OCI-LY3 (cell line): ENCODE data around the gene NUP93.
"Not testable (repeated sequence)": the region's sequence is repeated elsewhere in the genome, so short reads cannot be mapped to it uniquely, and the experiment has no call there.

Source experiments
- H2AFZ ChIP-seq: fragments of 200-600, 300-600 bp; shearing (Covaris generic); 2 replicates; pipeline ENCODE4 v1.6.0; 2014; ENCODE audit warnings: antibody characterized with exemption, low read depth, low read length
- H3K27ac ChIP-seq: fragments of 200-600, 300-600 bp; sonication (generic); 2 replicates; pipeline ENCODE4 v1.5.1; 2014; ENCODE audit warnings: mild to moderate bottlenecking, low read length, moderate library complexity, mixed read lengths
- H3K27me3 ChIP-seq: fragments of 200-600, 300-600 bp; sonication (generic); 2 replicates; pipeline ENCODE4 v1.6.1; 2014; ENCODE audit warnings: low read depth, low read length, mixed read lengths
- H3K36me3 ChIP-seq: fragments of 200-600, 300-600 bp; sonication (generic); replicated peaks from 2 replicates; pipeline ENCODE3; 2014; ENCODE audit warnings: low read depth, low read length, mixed read lengths
- H3K4me1 ChIP-seq: fragments of 300-600, 200-600 bp; sonication (generic); 2 replicates; pipeline ENCODE4 v1.6.1; 2014; ENCODE audit warnings: low read length, mixed read lengths
- H3K4me2 ChIP-seq: fragments of 200-600, 300-600 bp; sonication (generic); 2 replicates; pipeline ENCODE4 v1.6.1; 2014; ENCODE audit warnings: low read length, mixed read lengths
- H3K4me3 ChIP-seq: fragments of 300-600, 200-600 bp; sonication (generic); 2 replicates; pipeline ENCODE4 v1.5.1; 2014; ENCODE audit warnings: antibody characterized with exemption, mild to moderate bottlenecking, low read length, moderate library complexity
- H3K79me2 ChIP-seq: fragments of 300-600, 200-600 bp; shearing (Covaris generic); 2 replicates; pipeline ENCODE4 v1.6.1; 2014; ENCODE audit warnings: mild to moderate bottlenecking, low read length, mixed read lengths
- H3K9ac ChIP-seq: fragments of 300-600, 200-600 bp; shearing (Covaris generic); 2 replicates; pipeline ENCODE4 v1.6.0; 2014; ENCODE audit warnings: mild to moderate bottlenecking, low read length, moderate library complexity
- H3K9me3 ChIP-seq: fragments of 200-600, 300-600 bp; shearing (Covaris generic); 2 replicates; pipeline ENCODE4 v1.6.1; 2014; ENCODE audit warnings: low read length, mixed read lengths; ENCODE audit not compliant: insufficient read depth
- H4K20me1 ChIP-seq: fragments of 200-600, 300-600 bp; sonication (generic); 2 replicates; pipeline ENCODE4 v1.6.1; 2016; ENCODE audit warnings: low read length, mixed read lengths; ENCODE audit not compliant: insufficient read depth
- EZH2phosphoT487 ChIP-seq: fragments of 200-600 bp; shearing (Covaris generic); IDR thresholded peaks from 2 replicates; pipeline ENCODE4 v1.6.1; 2018; ENCODE audit warnings: antibody characterized with exemption, mixed run types, low read depth
- TF ChIP-seq, protein P1 (sequence below): fragments of 200-600, 300-600 bp; sonication (generic); IDR thresholded peaks from 2 replicates; pipeline ENCODE4 v1.5.1; 2014; ENCODE audit warnings: antibody characterized with exemption, low read length, low read depth

NUP93 gene

DNA sequence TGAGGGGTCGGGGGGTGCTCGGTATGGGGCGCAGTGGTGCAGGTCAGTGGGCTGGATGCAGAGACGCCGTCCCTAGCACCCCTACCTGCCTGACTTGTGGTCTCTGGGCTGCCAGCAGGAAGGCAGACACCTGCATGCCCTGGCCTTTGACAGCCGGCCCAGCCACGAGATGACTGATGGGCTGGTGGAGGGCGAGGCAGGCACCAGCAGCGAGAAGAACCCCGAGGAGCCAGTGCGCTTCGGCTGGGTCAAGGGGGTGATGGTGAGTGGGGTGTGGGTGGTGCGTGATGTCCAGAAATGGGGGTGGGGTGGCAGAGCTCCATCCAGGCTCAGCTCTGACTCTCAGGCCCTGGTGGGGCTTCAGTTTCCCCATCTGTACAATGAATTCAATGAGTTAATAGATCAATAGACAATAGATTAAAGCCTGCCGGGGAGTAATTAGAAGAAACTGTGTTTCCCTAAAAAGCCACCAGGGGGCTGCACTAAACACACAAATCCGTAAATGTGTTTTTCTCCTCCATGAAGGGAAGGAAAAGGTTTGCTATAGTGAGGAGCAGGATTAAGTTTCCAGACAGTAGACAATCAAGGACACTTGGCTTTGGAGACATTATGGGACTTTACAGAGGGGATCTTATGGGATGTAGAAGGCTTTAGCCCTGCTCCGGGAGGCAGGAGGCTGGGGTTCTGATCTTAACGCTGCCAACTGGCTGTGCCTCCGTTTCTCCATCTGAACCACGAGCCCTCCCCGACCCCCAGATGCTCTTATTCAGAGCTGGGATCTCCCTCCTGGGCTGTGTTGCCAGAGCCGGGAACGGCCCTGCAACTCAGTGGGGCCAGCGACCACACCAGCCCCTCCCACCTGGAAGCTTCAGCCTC lies 137.3 kb downstream of the NUP93 start:
- Histone ChIP-seq H3K27me3 (no peaks in the 10 kb centered on the region), H4K20me1 (no peaks in the 10 kb centered on the region), H2AFZ (peak overlapping the region; percentile 23; the same call in 1 of the 2 replicates), H3K36me3 (no peaks in the 10 kb centered on the region), H3K27ac (no peak overlapping the region; the same call in 1 of the 2 replicates), H3K9ac (peak overlapping the region; percentile 29; the same call in 1 of the 2 replicates), H3K79me2 (no peaks in the 10 kb centered on the region), H3K4me2 (peak overlapping the region; percentile 50), H3K4me1 (peaks cover 56% of the 10 kb centered on the region), H3K4me3 (peak overlapping the region; percentile 5; the same call in 1 of the 2 replicates), H3K9me3 (no peaks in the 10 kb centered on the region)
- no peak for TF ChIP-seq EZH2phosphoT487
- TF ChIP-seq, protein P1, sequence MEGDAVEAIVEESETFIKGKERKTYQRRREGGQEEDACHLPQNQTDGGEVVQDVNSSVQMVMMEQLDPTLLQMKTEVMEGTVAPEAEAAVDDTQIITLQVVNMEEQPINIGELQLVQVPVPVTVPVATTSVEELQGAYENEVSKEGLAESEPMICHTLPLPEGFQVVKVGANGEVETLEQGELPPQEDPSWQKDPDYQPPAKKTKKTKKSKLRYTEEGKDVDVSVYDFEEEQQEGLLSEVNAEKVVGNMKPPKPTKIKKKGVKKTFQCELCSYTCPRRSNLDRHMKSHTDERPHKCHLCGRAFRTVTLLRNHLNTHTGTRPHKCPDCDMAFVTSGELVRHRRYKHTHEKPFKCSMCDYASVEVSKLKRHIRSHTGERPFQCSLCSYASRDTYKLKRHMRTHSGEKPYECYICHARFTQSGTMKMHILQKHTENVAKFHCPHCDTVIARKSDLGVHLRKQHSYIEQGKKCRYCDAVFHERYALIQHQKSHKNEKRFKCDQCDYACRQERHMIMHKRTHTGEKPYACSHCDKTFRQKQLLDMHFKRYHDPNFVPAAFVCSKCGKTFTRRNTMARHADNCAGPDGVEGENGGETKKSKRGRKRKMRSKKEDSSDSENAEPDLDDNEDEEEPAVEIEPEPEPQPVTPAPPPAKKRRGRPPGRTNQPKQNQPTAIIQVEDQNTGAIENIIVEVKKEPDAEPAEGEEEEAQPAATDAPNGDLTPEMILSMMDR = peak; percentile 81

DNA sequence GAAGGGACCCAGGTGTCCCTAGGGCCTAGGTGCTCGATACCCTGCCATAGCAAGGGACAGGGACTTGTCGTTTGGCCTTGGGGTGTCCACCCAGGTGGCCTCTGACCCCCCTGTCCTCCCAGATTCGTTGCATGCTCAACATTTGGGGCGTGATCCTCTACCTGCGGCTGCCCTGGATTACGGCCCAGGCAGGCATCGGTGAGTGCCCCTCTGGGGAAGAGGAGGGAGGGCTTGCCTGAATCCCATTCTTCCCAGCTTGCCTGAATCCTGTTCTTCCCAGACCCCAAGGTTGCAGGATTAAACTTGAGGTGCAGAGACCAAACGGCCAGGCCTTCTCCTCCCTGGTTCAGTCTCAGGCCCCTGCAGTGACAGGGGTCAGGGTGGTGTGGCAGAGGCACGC lies 138.2 kb downstream of the NUP93 start:
- no peak overlapping the region for H3K27ac ChIP-seq
- TF ChIP-seq, protein P1 = no peak
- TF ChIP-seq EZH2phosphoT487 = no peak
- no peak overlapping the region for H2AFZ ChIP-seq
- no peaks in the 10 kb centered on the region for H4K20me1 ChIP-seq
- H3K9me3 ChIP-seq = no peaks in the 10 kb centered on the region
- H3K27me3 ChIP-seq = no peaks in the 10 kb centered on the region
- H3K4me3 ChIP-seq = no peak overlapping the region
- no peaks in the 10 kb centered on the region for H3K79me2 ChIP-seq
- H3K4me2 ChIP-seq = 0 out of 2 replicates have a peak overlapping the region, but pooled peaks have one; percentile 6
- H3K9ac ChIP-seq = no peak overlapping the region
- H3K36me3 ChIP-seq = no peaks in the 10 kb centered on the region
- peaks cover 59% of the 10 kb centered on the region for H3K4me1 ChIP-seq

DNA sequence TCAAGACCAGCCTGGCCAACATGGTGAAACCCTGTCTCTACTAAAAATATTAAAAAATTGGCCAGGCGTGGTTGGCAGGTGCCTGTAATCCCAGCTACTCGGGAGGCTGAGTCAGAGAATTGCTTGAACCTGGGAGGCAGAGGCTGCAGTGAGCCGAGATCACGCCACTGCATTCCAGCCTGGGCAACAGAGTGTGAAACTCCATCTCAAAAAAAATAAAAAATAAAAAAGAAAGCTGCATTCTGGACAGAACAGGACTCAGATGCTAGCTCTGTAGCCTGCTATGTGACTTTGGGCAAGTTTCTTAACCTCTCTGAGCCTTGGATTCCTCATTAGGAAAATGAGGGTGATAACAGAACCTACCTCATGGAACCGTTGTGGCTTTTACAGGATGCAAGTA lies 138.8 kb downstream of the NUP93 start:
- peak overlapping the region; percentile 83 for H3K9ac ChIP-seq
- H3K27me3 ChIP-seq = not testable (repeated sequence)
- H3K4me1 ChIP-seq = peaks cover 60% of the 10 kb centered on the region

DNA sequence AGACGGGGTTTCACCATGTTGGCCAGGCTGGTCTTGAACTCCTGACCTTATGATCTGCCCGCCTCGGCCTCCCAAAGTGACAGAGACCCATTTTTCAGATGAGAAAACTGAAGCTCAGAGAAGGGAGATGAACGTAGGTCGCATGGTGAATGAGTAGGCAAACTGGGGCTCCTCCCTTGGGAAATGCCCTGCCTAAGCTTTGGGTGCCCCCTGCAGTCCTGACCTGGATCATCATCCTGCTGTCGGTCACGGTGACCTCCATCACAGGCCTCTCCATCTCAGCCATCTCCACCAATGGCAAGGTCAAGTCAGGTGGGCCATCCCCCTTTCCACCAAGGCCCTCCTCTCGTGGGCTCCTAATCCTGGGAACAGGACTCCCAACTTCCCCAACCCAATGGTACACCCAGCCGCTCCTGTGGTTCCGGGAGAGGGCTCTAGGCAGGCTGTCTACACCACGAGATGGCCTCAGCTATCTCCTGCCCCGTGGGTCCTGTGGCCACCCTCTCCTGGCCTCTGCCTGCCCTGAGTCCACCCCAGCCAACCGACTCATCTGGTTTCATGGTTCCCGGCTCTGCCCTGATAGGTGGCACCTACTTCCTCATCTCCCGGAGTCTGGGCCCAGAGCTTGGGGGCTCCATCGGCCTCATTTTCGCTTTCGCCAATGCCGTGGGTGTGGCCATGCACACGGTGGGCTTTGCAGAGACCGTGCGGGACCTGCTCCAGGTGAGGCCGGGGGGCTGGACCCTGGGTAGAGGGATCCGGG lies 139.8 kb downstream of the NUP93 start:
- peak overlapping the region; percentile 94 for H3K4me2 ChIP-seq
- H2AFZ ChIP-seq = peak overlapping the region; percentile 66
- no peaks in the 10 kb centered on the region for H3K27me3 ChIP-seq
- H3K27ac ChIP-seq = peak overlapping the region; percentile 89
- H3K9ac ChIP-seq = peak overlapping the region; percentile 83
- H3K4me3 ChIP-seq = peak overlapping the region; percentile 77
- peaks cover 69% of the 10 kb centered on the region for H3K4me1 ChIP-seq
- no peaks in the 10 kb centered on the region for H3K9me3 ChIP-seq
- no peaks in the 10 kb centered on the region for H3K36me3 ChIP-seq
- H4K20me1 ChIP-seq = no peaks in the 10 kb centered on the region
- no peak for TF ChIP-seq EZH2phosphoT487
- TF ChIP-seq, protein P1 = peak; percentile 59
- no peaks in the 10 kb centered on the region for H3K79me2 ChIP-seq

More for the DNA sequence above, 138.8 kb downstream of the NUP93 start:
- not testable (repeated sequence) for H3K36me3 ChIP-seq, H4K20me1 ChIP-seq, H3K9me3 ChIP-seq, H3K79me2 ChIP-seq, H2AFZ ChIP-seq
- H3K27ac ChIP-seq = peak overlapping the region; percentile 89
- peak overlapping the region; percentile 77 for H3K4me3 ChIP-seq
- peak overlapping the region; percentile 94 for H3K4me2 ChIP-seq
